ENCODE data around the gene TACR1. TPM values are rescaled to one million over a fixed set of nuclear protein-coding genes. Genes with fewer than 3 reads are reported as not detected.

The TACR1 gene
- total RNA-seq, 1 donor from 2014 or later: not detected

- TF ChIP-seq CTCF (conservative IDR thresholded peaks at IDR 0.05; ENCODE audit: low read depth, low read length): no peak
Observed at GRCh38 chr2:75031171-75031570, 168.1 kb downstream of the TACR1 start.

DNA sequence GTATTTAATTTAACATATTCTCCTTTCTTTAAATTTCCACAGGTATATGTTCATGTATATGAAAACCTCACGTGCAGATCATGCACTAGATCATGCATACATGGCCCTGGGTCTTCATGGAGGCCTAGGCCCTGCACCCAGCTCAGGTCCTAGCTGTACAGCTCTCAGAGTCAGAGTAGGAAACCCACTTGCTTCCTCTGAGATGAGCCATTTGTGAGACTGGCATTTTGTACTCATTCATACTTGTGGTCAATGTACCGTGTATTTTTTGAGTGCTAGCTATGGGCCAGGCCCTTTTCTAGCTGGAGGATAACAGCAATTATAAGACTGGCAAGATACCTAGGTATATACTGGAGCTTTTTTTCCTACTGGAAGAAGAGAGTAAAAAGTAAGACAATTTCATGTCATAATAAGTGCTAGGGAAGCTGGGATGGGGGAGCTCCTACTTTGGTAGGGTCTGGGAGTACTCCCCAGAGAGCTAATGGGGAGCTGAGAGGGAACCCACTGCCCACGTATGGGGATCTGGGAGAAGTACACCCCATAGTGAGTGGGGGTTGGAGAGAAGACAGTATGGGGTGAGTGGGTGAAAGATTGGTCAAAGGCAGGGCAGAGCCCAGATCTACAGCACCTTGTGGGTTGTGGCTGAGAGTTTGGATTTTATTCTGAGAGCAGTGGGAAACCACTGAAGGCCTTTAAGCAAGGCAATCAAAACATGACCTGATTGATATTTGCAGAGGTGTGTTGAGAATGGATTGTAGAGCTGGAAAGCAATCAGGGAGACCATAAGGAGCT lies 168.9 kb downstream of the TACR1 start:
- no peak for TF ChIP-seq CTCF (conservative IDR thresholded peaks at IDR 0.05; ENCODE audit: low read depth, low read length)
- DNase-seq (ENCODE audit: low read depth): no peak

More at GRCh38 chr2:75031171-75031570, 168.1 kb downstream of the TACR1 start:
- H3K4me3 ChIP-seq (ENCODE audit: low read depth, low read length): no peak overlapping the region
- DNase-seq (ENCODE audit: low read depth): no peak

GRCh38 chr2:75027886-75028285 lies 171.4 kb downstream of the TACR1 start:
- DNase-seq (ENCODE audit: low read depth): no peak
- H3K4me3 ChIP-seq (ENCODE audit: low read depth, low read length): no peak overlapping the region
- TF ChIP-seq CTCF (conservative IDR thresholded peaks at IDR 0.05; ENCODE audit: low read depth, low read length): no peak

More for the DNA sequence above, 168.9 kb downstream of the TACR1 start:
- no peak overlapping the region for H3K4me3 ChIP-seq (ENCODE audit: low read depth, low read length)

DNA sequence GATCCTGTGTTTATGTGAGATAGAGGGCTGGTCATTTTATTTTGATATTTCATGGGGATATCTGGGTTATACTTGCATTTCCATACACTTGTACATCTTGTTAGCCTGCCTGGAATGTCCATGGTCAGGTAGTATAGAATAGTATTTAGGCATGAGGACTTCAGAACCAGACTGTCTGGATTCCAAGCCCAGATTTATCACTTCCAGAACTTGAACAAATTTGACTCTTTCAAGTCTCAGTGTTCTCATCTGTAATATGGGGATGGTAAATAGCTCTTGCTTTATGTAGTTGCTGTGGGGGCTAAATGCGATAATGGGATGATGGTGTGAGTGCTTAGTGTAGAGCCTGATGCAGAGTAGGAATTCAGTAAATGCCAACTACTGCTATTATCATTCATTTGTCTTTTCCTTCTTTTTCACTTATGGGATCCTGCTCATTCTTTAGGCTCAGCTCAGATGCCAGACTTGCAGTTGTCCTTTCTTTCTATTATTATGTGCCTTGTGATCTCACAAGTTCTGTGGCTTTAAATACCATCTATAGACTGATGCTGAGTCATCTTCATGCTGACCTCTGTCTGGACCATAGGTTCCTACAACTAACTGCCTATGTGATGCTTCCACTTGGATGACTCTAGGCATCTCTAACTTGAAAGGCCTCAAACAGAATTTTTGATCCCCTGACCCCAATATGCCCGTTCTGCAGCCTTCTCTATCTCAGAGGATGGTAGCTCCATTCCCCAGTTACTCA lies 173.5 kb downstream of the TACR1 start:
- no peak for DNase-seq (ENCODE audit: low read depth)
- no peak overlapping the region for H3K4me3 ChIP-seq (ENCODE audit: low read depth, low read length)
- no peak for TF ChIP-seq CTCF (conservative IDR thresholded peaks at IDR 0.05; ENCODE audit: low read depth, low read length)

DNA sequence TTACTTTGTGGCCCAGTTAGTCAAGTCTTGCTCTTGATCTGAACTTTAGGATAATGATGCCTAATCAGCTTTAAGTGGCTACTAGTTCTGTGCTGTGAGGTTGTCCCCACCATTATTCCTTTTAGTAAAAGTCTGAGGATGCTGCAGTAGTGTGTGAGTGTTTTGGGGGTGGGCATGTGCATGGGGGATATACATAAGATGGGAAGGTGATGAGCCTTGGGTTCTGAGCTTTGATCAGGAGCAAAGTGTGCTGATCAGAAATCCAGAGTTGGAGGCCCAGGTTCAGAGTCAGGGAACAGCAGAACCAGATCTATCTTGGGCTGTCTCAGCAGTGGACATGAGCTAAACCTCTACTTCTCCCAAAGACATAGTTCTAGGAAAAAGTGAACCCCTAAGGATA lies 174.1 kb downstream of the TACR1 start:
- DNase-seq (ENCODE audit: low read depth): no peak
- H3K4me3 ChIP-seq (ENCODE audit: low read depth, low read length): no peak overlapping the region
- no peak for TF ChIP-seq CTCF (conservative IDR thresholded peaks at IDR 0.05; ENCODE audit: low read depth, low read length)

DNA sequence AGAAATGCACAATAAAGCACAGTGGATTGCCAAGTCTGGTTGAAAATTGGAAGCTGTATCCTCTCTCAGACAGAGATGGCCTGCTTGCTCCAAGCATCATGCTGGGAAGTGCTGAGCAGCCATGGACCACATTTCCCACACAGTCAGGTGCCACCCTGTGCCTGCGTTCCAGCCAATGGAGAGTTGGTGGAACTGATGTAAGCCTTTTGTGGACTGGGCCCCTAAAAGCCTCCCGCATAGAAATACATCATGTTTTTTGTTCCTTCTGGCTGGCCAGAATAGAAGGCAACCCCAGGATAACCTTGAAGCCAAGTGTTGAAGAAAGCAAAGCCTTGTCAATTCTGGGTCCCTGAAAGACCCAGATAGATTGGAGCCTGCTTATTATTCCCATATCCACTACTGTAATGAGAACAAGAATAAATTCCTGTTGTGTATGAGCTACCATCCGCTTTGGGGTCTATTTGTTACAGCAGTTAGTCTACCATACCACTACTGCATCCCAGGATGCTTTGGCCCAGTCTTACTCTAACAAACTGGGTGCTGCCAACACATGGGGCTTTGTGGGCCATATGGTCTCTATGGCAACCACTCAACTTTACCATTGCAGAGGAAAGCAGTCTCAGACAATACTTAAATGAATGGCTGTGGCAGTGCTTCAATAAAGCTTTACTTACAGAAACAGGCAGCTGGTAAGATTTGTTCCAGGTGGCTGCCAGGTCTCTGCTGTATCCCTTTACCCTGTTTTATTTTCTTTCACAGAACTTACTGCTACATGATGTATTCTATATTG lies 175.5 kb downstream of the TACR1 start:
- no peak for DNase-seq (ENCODE audit: low read depth)
- no peak for TF ChIP-seq CTCF (conservative IDR thresholded peaks at IDR 0.05; ENCODE audit: low read depth, low read length)

More for the DNA sequence above, 175.5 kb downstream of the TACR1 start:
- H3K4me3 ChIP-seq (ENCODE audit: low read depth, low read length): no peak overlapping the region
